Astrocyte (in vitro differentiated cells and primary cell): ENCODE results near the gene KRT84.

Experiments used
- CTCF ChIP-seq: IDR thresholded peaks from 2 replicates; pipeline ENCODE4 v1.5.1; 2011; ENCODE audit warnings: low read depth, mild to moderate bottlenecking, inconsistent platforms, low read length, moderate library complexity; ENCODE audit not compliant: insufficient read depth
- EZH2 ChIP-seq: IDR thresholded peaks from 2 replicates; pipeline ENCODE4 v1.6.1; 2012; ENCODE audit warnings: mild to moderate bottlenecking, low read length, inconsistent platforms; ENCODE audit not compliant: insufficient read depth

DNA sequence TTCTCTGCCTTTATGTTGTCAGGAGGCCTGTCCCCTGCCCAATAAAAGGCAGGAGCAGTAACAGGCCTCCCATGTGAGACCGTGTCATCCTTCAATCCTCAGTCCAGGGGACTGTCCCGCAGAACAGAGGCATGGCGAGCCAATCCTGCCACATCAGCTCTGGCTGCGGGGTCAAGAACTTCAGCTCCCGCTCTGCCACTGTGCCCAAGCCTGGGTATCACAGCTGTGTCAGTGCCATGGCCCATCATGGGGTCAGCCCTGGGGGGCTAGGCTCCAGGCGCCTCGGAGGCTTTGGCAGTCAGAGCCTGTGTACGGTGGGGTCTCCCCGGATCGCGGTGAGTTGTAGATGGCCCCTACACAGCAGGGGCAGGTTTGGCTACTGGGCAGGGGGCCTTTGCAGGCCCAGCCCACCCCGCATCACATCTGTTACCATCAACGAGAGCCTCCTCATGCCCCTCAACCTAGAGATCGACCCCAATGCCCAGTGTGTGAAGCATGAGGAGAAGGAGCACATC lies 44.3 kb downstream of the KRT84 start:
- TF ChIP-seq CTCF, result no peak
- no peak for TF ChIP-seq EZH2
